GM18520 (cell line): ENCODE measurements around the gene AFF1.
A peak's percentile ranks its signal among the peaks of the same experiment; 100 is the strongest.
"Not testable (repeated sequence)": the region's sequence is repeated elsewhere in the genome, so short reads cannot be mapped to it uniquely, and the experiment has no call there.

Experiments used
- ATAC-seq: cut with Tn5 transposase; IDR thresholded peaks from one replicate; pipeline ENCODE4 v1.9.1; 2021; ENCODE audit not compliant: unreplicated experiment

The AFF1 gene

DNA sequence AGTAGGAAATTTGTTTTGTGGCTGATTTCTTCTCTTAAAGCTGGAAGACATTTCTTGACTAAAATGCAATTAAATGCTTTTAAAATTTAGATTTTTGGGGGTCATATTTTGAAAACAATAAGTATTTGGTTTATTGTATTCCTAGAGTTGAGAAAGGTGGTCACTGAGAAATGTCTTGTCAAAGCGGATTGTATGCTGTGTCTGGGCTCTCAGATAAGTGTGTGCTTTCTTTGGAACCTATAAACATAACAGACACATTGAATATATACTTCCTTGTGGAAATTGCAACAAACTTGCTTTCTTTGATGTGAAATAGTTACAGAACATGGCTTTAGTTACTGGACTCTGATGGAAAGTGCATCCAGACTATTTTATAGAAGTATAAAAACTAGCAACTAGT lies 75.4 kb downstream of the AFF1 start:
- ATAC-seq = no peak

GRCh38 chr4:87011340-87012034 lies 76.7 kb downstream of the AFF1 start:
- ATAC-seq = no peak

DNA sequence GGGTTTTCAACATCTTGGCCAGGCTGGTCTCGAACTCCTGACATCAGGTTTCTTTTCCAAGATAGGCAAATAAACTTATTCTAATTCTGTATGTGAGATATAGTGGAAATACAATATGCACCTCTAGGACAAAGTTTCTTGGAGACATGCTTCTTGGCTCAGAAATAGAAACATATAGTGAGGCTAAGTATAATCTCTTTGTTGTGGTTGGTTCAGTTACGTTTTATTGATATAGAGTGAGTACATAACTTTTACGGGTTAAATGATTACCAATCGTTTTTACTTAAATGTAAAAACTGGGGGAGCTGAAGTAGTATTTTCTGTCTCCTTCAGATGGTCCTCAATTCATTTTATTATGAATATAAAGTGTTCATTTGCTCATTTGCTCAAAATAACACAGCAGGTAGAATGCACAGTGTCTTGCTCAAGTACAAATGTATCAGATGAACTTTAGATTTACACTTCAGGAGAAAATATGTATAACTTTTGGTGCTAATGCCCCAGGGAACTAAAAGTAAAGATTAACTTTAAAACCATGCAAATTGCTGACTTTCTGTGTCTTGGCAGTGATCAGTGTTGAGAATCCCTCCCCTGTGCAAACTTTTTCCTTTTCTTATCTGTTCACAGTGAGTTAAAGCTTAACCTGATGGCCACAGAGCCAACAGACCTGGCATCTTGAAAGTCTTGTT lies 77.6 kb downstream of the AFF1 start:
- peak; percentile 46 for ATAC-seq

- ATAC-seq = not testable (repeated sequence)
Observed at GRCh38 chr4:87012954-87013308, 78.1 kb downstream of the AFF1 start.

DNA sequence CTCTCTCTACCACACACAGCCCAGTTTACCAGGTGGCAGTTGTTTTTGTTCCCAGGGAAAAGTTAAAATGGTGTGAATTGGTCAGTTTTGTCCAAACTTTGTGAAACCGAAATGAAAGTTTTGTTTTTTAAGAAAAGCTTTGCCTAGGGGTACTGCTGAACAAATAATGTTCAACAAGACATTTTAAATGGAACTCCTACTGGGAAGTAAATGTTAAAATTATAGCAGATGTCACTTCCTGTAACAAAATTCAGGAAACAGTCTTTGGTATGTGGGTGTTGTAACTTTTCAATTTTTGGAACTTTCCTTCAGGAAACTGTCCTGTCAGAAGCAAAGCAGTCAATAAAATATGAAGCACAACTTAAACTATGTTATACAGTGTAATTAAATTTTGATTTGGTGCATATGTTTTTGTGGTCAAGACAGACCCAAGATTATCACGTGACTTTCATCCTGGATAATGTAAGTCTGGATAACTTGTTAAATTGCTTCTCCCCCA lies 79.5 kb downstream of the AFF1 start:
- ATAC-seq = no peak

DNA sequence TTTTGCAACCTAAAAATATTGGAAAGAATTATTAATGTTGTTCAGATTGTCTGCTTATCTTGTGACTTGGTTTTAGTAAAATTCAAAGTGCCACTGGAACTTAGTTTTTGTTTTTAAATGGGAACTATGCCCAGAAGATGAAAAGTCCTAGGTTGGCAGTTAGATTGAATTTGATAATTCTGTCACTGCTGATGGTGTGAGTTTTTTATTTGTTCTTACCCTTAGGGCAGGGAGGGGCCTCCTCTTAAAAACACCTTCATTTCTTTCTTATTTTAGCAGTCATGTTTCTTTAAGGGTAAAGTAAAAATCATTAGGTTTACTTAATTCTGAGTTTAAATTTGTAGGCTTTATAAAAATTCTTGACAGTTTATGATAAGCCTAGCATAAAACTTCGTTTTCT lies 80.6 kb downstream of the AFF1 start:
- ATAC-seq = no peak

DNA sequence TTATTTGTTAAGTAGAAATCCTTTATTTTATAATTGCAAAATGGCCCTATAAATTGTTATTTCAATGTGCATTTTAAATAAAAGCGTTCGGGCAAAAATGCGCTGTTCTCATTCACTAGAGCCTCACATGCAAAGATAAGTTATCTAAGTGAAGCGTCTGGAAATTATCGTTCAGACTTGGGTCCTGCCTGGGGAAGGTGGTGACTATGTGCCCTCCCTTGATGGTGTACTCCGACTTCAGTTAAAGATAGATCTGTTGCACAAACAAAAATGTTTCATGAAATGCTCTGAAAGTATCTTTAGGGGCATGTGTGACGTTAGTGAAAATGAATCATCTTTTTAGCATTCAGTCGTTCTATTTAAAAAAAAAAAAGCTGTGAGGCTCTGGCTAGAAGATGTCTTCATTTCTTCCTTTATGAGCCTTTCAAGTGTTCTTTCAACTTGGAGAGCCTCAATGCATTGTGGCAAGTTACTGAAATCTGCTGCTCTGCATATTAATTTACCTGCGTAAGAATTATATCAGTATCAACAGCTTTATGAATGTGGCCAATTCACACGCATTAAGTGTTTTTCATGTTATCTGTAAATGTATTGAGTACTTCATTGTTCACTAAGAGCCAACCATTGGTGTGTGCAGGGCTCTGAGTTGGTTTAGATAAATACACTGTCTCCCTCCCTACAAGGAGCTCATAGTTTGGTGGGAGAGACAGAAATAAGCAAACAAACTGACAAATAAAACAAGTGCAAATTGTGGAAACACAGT lies 83.0 kb downstream of the AFF1 start:
- ATAC-seq = no peak

- no peak for ATAC-seq
Observed at GRCh38 chr4:87018753-87019152, 83.9 kb downstream of the AFF1 start.

DNA sequence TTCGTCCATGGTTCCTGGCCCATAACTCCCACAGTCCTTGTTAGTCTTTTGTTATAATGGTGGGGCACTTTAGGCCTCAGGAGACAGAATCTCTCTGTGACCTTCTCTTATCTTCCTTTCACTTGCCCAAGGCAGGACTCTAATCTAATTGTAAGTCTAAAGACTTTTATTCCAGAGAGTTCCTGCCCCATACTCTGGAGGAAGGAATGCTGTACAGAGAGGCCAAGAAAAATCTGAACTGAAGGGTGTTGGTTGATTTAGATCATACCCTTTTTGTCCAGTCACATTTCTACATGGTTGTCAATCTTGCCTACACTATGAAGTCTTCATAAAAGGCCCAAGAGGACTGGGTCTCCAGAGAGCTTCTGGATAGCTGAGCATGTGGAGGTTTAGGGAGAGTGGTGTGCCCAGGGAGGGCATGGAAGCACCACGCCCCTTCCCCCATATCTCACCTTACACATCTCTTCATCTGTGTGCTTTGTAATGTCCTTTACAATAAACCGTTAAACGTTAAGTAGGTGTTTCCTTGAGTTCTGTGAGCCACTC lies 84.5 kb downstream of the AFF1 start:
- no peak for ATAC-seq

DNA sequence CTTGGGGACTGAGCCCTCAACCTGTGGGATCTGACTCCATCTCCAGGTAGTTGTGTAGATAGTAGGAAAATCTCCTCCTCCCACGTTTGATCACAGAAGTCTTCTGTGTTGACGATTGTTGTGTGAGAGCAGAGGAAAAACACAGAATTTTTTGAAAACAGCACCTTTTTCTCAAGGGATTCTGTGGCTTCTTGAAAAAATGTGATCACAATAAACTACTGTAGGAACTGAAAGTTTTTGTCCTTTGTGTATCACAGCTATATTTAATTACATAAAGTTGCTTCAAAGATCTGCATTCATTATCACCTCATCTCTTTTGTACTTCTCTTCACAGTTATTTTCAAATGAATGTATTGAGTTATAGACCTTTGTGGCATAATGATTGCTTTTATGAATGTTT lies 85.1 kb downstream of the AFF1 start:
- ATAC-seq = no peak

DNA sequence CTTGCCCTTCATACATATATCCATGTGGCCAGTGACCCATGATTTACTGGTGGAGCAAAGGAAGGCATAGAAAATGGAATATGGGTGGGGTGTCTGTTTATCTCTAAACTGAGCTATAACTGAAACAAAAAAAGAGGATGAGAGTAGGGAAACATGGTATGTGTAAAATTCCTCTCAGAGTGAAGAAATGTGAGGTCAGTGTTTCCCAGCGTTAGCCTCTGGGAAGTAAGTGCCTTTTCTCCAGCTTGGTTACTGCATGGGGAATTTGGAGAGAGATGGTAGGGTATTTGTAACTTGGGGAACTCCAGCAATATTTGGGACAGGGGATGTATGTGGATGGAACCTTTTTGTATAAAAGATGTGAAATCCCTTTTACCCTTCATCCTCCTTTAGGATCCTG lies 89.4 kb downstream of the AFF1 start:
- ATAC-seq = no peak

- ATAC-seq = no peak
Observed at GRCh38 chr4:87025023-87025613, 90.3 kb downstream of the AFF1 start.

- peak; percentile 54 for ATAC-seq
Observed at GRCh38 chr4:87025614-87026041, 90.8 kb downstream of the AFF1 start.

GRCh38 chr4:87026800-87027495 lies 92.1 kb downstream of the AFF1 start:
- peak; percentile 87 for ATAC-seq

- ATAC-seq = no peak
Observed at GRCh38 chr4:87029356-87029755, 94.5 kb downstream of the AFF1 start.

GRCh38 chr4:87030124-87030523 lies 95.3 kb downstream of the AFF1 start:
- no peak for ATAC-seq

GRCh38 chr4:87030755-87031441 lies 96.1 kb downstream of the AFF1 start:
- no peak for ATAC-seq

DNA sequence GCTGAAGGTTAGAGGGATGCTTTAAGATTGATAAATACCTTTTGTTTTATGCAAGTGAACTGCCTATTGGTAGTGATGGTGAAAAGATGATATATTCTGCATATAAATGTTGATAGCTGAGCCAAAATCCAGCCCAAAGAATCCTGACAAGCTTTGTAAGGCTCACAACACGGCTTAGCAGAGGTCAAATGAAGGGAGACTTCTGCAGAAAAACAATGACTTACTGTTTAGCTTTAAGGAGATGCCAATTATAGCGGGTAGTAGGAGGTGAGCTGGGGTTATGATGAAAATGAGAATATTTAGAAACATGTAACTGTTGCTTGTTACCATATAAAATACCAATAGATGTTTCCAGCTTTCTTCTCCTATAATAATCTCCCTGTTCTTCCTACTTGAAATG lies 97.1 kb downstream of the AFF1 start:
- ATAC-seq = no peak

DNA sequence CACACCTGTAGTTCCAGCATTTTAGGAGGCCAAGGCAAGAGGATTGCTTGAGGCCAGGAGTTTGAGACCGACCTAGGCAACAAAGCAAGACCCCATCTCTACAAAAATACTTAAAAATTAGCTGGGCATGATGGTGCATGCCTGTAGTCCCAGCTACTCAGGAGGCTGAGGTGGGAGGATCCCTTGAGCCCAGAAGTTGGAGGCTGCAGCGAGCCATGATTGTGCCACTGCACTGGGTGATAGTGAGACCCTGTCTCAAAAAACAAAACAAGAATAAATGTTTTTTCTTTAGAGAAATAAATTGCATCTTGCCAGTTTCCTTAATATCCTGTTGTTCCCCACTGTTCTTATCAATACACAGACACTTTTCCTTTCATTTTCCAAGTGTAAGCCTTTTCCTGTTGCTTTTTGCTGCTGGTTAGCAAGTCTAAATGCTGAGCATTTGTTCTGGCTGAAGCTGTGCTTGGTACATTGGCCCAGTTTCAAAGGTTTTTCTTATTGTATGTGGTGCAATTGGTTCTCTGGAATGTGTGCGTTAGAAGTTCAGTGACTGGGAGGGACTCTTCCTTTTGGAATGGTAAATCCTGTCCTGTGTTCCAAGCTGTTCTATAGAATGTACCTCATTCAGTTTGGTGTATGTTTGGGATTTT lies 98.2 kb downstream of the AFF1 start:
- no peak for ATAC-seq

GRCh38 chr4:87033902-87034301 lies 99.1 kb downstream of the AFF1 start:
- no peak for ATAC-seq
